Measurements from ENCODE around the gene MX2.
"Not testable (repeated sequence)": the region's sequence is repeated elsewhere in the genome, so short reads cannot be mapped to it uniquely, and the experiment has no call there.

The MX2 gene

GRCh38 chr21:41338455-41338854 is 23.4 kb upstream of the MX2 start:
- DNase-seq, result no peak

GRCh38 chr21:41342035-41342434 is 19.8 kb upstream of the MX2 start:
- DNase-seq, result no peak

GRCh38 chr21:41344146-41344545 is 17.7 kb upstream of the MX2 start:
- DNase-seq, result no peak

GRCh38 chr21:41345356-41345755 is 16.5 kb upstream of the MX2 start:
- no peak for DNase-seq

- DNase-seq, result no peak
Observed at GRCh38 chr21:41345934-41346685, 15.7 kb upstream of the MX2 start.

GRCh38 chr21:41346758-41347157 is 15.1 kb upstream of the MX2 start:
- DNase-seq, result no peak

GRCh38 chr21:41348434-41348833 is 13.4 kb upstream of the MX2 start:
- DNase-seq, result no peak

GRCh38 chr21:41349126-41349525 is 12.7 kb upstream of the MX2 start:
- no peak for DNase-seq

GRCh38 chr21:41349619-41350390 is 12.0 kb upstream of the MX2 start:
- no peak for DNase-seq

- DNase-seq, result no peak
Observed at GRCh38 chr21:41350436-41351155, 11.2 kb upstream of the MX2 start.

- no peak for DNase-seq
Observed at GRCh38 chr21:41357546-41357945, 4.3 kb upstream of the MX2 start.

- no peak for DNase-seq
Observed at GRCh38 chr21:41358193-41359166, 3.3 kb upstream of the MX2 start.

GRCh38 chr21:41359286-41359685 is 2.5 kb upstream of the MX2 start:
- DNase-seq, result no peak

- not testable (repeated sequence) for DNase-seq
Observed at GRCh38 chr21:41359754-41360071, 2.1 kb upstream of the MX2 start.

GRCh38 chr21:41360072-41360821 is 1.6 kb upstream of the MX2 start:
- DNase-seq, result no peak

- DNase-seq, result no peak
Observed at GRCh38 chr21:41361053-41361785, 608 bp upstream of the MX2 start.

- no peak for DNase-seq
Observed at GRCh38 chr21:41362605-41363369, 960 bp downstream of the MX2 start.

- DNase-seq, result no peak
Observed at GRCh38 chr21:41363370-41364270, 1.8 kb downstream of the MX2 start.

- no peak for DNase-seq
Observed at GRCh38 chr21:41364308-41364707, 2.5 kb downstream of the MX2 start.

Measured in NCI-H2081 treated with DMSO at 0.1 percent for 48 hours (cell line).